HG02623 (cell line): ENCODE results near the gene HYAL1.
"Not testable (repeated sequence)": the region's sequence is repeated elsewhere in the genome, so short reads cannot be mapped to it uniquely, and the experiment has no call there.

Experiments
- ATAC-seq: cut with Tn5 transposase; IDR thresholded peaks from one replicate; pipeline ENCODE4 v1.9.1; 2021; ENCODE audit warnings: moderate library complexity; ENCODE audit not compliant: unreplicated experiment

The HYAL1 gene

DNA sequence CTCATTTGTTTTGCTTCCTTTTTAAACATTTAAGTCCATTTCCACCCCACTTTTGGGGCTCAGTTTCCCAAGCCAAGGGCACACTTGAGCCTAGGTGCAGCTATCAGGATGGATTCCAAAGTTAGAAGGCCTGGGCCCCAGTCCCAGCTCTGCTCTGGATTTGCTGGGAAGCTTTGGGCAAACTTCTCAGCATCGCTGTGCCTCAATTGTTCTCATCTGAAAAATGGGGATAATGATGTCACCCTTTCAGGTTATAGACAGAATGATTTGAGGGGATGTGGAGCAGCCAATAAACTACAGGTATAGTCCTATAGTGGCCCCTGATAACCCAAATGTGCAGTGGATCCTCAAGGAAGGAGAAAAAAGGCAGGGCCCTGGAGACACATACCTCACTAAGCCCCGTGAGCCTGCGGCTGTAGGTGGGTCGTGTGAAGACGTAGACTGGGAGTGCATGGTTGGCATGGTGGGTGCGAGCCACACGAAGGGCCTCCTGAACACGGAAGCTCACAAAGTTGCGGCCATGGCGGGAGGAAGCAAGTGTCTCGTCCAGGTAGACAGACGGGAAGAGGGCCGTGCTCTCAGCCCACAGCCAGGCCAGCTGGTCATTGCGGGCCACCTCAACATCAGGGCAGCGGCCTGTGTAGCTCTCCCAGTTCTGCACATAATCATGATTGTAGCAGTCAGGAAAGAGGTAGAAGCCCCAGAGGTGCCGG lies 16.0 kb upstream of the HYAL1 start:
- ATAC-seq: no peak

- ATAC-seq: no peak
These were observed 15.2 kb upstream of the HYAL1 start for GRCh38 chr3:50318615-50319014.

- no peak for ATAC-seq
These were observed 14.8 kb upstream of the HYAL1 start for GRCh38 chr3:50318163-50318562.

DNA sequence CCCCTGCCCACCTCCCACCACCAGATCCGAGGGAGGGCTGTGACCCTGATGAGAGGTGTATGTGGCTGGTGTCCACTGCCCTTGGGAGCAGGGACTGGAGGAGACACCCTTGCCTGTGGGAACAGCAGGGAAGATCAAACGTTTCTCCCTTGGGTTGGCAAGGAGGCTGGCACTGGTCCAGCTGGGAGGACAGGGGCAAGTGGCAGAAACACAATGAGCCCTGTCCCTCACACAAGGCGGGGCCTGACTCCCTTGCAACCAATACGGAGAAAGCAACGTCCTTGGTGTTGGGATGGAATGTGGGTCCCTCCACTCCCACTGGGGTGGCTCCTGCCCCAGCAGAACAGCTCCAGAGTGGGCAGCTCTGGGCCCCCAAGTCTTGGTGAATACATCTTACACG lies 13.9 kb upstream of the HYAL1 start:
- ATAC-seq: no peak

GRCh38 chr3:50316657-50317242 lies 13.4 kb upstream of the HYAL1 start:
- no peak for ATAC-seq

- ATAC-seq: no peak
These were observed 11.4 kb upstream of the HYAL1 start for GRCh38 chr3:50314816-50315215.

DNA sequence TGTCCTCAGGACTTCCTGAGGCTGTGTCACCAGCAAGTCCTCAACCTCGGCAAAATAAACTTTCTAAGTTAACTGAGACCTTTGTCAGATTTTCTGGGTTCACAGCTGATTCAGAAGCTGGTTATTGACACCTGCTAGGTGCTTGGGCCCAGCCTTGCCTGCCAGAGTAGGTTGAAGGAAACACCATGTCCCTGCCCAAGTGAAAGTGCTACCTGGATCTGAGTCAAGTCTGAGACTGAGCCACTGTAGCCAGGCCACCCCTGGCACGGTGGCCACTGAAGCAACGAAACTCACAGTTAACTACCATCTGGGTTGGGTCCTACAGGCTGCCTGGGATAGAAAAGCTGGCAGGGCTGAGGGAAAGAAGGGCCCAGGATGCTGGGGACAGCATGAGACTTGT lies 11.0 kb upstream of the HYAL1 start:
- ATAC-seq: no peak

DNA sequence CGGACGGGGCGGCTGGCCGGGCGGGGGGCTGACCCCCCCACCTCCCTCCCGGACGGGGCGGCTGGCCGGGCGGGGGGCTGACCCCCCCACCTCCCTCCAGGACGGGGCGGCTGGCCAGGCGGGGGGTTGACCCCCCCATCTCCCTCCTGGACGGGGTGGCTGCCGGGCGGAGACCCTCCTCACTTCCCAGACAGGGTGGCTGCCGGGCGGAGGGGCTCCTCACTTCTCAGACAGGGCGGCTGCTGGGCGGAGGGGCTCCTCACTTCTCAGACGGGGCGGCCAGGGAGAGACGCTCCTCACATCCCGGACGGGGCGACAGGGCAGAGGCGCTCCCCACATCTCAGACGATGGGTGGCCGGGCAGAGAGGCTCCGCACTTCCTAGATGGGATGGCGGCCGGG lies 8.7 kb upstream of the HYAL1 start:
- ATAC-seq: not testable (repeated sequence)

- ATAC-seq: no peak
These were observed 1.2 kb upstream of the HYAL1 start for GRCh38 chr3:50304601-50305000.

GRCh38 chr3:50302095-50303012 lies 1.0 kb downstream of the HYAL1 start:
- ATAC-seq: no peak

GRCh38 chr3:50300681-50301254 lies 2.6 kb downstream of the HYAL1 start:
- ATAC-seq: no peak

DNA sequence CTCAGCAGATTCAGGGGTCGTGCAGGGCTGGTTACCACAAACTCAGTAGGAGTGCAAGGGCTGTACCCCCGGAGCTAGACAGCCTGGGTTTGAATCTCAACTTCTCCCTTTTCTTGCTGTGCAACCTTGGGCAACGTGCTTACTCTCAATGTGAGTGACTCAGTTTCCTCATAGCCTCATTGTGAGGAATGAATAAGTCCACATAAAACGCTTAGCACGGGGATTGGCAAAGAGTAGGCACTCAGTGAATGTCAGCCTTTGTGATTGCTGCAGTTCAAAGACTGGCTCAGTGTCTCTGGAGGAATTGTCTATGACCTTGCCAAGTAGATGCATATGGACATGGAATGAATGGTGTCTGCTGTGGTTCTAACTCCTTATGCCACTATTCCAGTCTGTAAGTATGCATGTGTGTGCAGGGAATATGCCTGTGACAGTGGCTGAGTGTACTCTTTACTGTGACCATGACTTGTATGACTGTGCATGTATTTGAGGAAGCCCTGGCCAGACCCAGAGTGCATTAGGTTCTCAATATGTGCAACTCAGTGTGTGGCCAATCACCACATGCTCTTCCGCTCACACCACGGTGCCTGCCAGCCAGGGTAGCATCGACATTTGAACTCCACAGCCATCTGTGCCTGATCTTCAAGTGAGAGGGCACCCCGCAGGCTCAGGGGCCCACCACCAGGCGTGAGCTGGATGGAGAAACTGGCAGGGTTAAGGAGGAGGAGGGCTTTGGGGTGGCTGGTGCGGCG lies 3.3 kb downstream of the HYAL1 start:
- ATAC-seq: no peak

- ATAC-seq: no peak
These were observed 3.8 kb downstream of the HYAL1 start for GRCh38 chr3:50299638-50299928.

- peak; percentile 80 for ATAC-seq
These were observed 4.3 kb downstream of the HYAL1 start, which contains the start of the genes HYAL3 and NAA80 for GRCh38 chr3:50298836-50299637. HYAL3 (minus strand) TSS chr3:50299405; CDS start chr3:50295602, 3,803 bp downstream. NAA80 (minus strand) TSS chr3:50299405; CDS start chr3:50297463, 1,942 bp downstream.

- ATAC-seq: no peak
These were observed 5.3 kb downstream of the HYAL1 start for GRCh38 chr3:50297896-50298725.

DNA sequence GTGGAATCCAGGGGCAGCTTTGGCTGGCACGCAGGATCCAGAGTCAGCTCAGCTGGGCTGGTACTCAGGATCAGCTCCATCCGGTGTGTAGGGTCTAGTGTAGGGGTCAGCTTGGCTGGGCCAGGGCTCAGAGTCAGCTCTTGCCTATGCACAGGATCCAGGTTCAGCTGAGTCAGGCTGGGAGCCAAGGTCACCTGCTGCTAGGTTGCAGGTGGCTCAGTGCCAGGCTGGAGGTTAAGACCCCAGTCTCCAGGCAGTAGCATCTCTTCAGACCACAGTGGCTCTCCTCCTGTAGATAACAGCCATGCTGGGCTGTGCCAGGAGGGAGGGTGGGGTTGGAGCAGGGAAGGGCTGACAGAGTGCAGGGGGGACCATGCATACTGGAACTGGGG lies 6.0 kb downstream of the HYAL1 start:
- ATAC-seq: no peak

- ATAC-seq: no peak
These were observed 6.5 kb downstream of the HYAL1 start for GRCh38 chr3:50296721-50297383.
